Measurements from ENCODE around the gene HID1. TPM values are rescaled to one million over a fixed set of nuclear protein-coding genes. Genes with fewer than 3 reads are reported as not detected.

The HID1 gene
- total and polyA plus RNA-seq, 2 donors from 2014 or later, result 13.6 to 32.6 TPM

GRCh38 chr17:74920642-74921025 is 51.9 kb downstream of the HID1 start:
- no peak overlapping the region for H3K4me3 ChIP-seq (ENCODE audit: low read length in 3 of 3)
- intact Hi-C loops (cut with DNase I), result no loop called here
- no peak for TF ChIP-seq CTCF (IDR thresholded peaks at IDR 0.05; ENCODE audit: borderline replicate concordance, extremely low read depth, insufficient read depth)
- peaks cover 0 to 8% (median 0%) of the 10 kb centered on the region in 3 donors for H3K4me1 ChIP-seq (ENCODE audit: control insufficient read depth in 2 of 3, insufficient read depth in 2 of 3, low read depth in 1 of 3, low read length in 3 of 3)
- peaks cover 16% of the 10 kb centered on the region for H3K27me3 ChIP-seq (ENCODE audit: control insufficient read depth, insufficient read depth, low read length)
- H3K9ac ChIP-seq (ENCODE audit: low read length in 3 of 3), result no peak overlapping the region
- no peaks in the 10 kb centered on the region for H3K9me3 ChIP-seq (ENCODE audit: control insufficient read depth in 2 of 3, insufficient read depth in 1 of 3, low read length in 3 of 3)
- no peak for FAIRE-seq
- H3K36me3 ChIP-seq (ENCODE audit: control insufficient read depth in 2 of 3, insufficient read depth in 3 of 3, low read length in 3 of 3), result no peaks in the 10 kb centered on the region
- H3K27ac ChIP-seq (ENCODE audit: low read depth in 2 of 2, low read length in 2 of 2), result no peak overlapping the region
- peak in 4 of 5 donors; percentile 29 to 65 (median 38) for DNase-seq

GRCh38 chr17:74920306-74920620 is 52.3 kb downstream of the HID1 start:
- intact Hi-C loops (cut with DNase I), result no loop called here
- no peak for TF ChIP-seq CTCF (IDR thresholded peaks at IDR 0.05; ENCODE audit: borderline replicate concordance, extremely low read depth, insufficient read depth)
- DNase-seq (no peak), FAIRE-seq (no peak)
- Histone ChIP-seq H3K4me3 (ENCODE audit: low read length in 3 of 3) (no peak overlapping the region), H3K27me3 (ENCODE audit: control insufficient read depth, insufficient read depth, low read length) (peaks cover 12% of the 10 kb centered on the region), H3K27ac (ENCODE audit: low read depth in 2 of 2, low read length in 2 of 2) (no peak overlapping the region), H3K9ac (ENCODE audit: low read length in 3 of 3) (no peak overlapping the region), H3K4me1 (ENCODE audit: control insufficient read depth in 2 of 3, insufficient read depth in 2 of 3, low read depth in 1 of 3, low read length in 3 of 3) (peaks cover 0 to 8% (median 0%) of the 10 kb centered on the region in 3 donors), H3K36me3 (ENCODE audit: control insufficient read depth in 2 of 3, insufficient read depth in 3 of 3, low read length in 3 of 3) (no peaks in the 10 kb centered on the region), H3K9me3 (ENCODE audit: control insufficient read depth in 2 of 3, insufficient read depth in 1 of 3, low read length in 3 of 3) (no peaks in the 10 kb centered on the region)

- DNase-seq (peak in 2 of 5 donors; percentile 24 to 45), FAIRE-seq (no peak)
Observed at GRCh38 chr17:74919440-74920305, 52.9 kb downstream of the HID1 start.

More at GRCh38 chr17:74919440-74920305, 52.9 kb downstream of the HID1 start:
- Histone ChIP-seq H3K9ac (ENCODE audit: low read length in 3 of 3) (no peak overlapping the region), H3K9me3 (ENCODE audit: control insufficient read depth in 2 of 3, insufficient read depth in 1 of 3, low read length in 3 of 3) (no peaks in the 10 kb centered on the region), H3K4me1 (ENCODE audit: control insufficient read depth in 2 of 3, insufficient read depth in 2 of 3, low read depth in 1 of 3, low read length in 3 of 3) (peaks cover 0 to 8% (median 0%) of the 10 kb centered on the region in 3 donors), H3K4me3 (ENCODE audit: low read length in 3 of 3) (no peak overlapping the region), H3K36me3 (ENCODE audit: control insufficient read depth in 2 of 3, insufficient read depth in 3 of 3, low read length in 3 of 3) (no peaks in the 10 kb centered on the region), H3K27ac (ENCODE audit: low read depth in 2 of 2, low read length in 2 of 2) (no peak overlapping the region), H3K27me3 (ENCODE audit: control insufficient read depth, insufficient read depth, low read length) (peaks cover 6% of the 10 kb centered on the region)
- intact Hi-C loops (cut with DNase I), result no loop called here
- no peak for TF ChIP-seq CTCF (IDR thresholded peaks at IDR 0.05; ENCODE audit: borderline replicate concordance, extremely low read depth, insufficient read depth)

All from kidney (tissue), 14 donors.